OCI-LY7 (cell line): Measurements from ENCODE around the gene ITSN2.

Experiments
- CTCF ChIP-seq: fragments of 200-600 bp; sonication (generic); conservative IDR thresholded peaks from 2 replicates; pipeline ENCODE4 v1.5.1; 2014; ENCODE audit warnings: mild to moderate bottlenecking, antibody characterized with exemption, low read length, moderate library complexity, mixed read lengths
- EZH2phosphoT487 ChIP-seq: fragments of 200-600 bp; sonication (generic); IDR thresholded peaks from 2 replicates; pipeline ENCODE4 v1.6.1; 2018; ENCODE audit warnings: low read depth, borderline replicate concordance, mild to moderate bottlenecking, mixed run types, antibody characterized with exemption, low read length, moderate library complexity, mixed read lengths

- TF ChIP-seq CTCF, result no peak
- TF ChIP-seq EZH2phosphoT487, result no peak
These were observed 56.2 kb downstream of the ITSN2 start for GRCh38 chr2:24304098-24304497.
